GM19240 (cell line): ENCODE results near the gene ZBTB40.

Experiments used
- DNase-seq: peaks from one replicate; pipeline ENCODE4 v3.0.0; 2011; ENCODE audit warnings: low spot score; ENCODE audit not compliant: insufficient read length

The ZBTB40 gene

GRCh38 chr1:22465671-22466070, 14.0 kb downstream of the ZBTB40 start:
- DNase-seq, result no peak

- DNase-seq, result no peak
Observed at GRCh38 chr1:22470227-22470626, 18.6 kb downstream of the ZBTB40 start.

GRCh38 chr1:22471078-22471477, 19.4 kb downstream of the ZBTB40 start:
- DNase-seq, result no peak

GRCh38 chr1:22471610-22472009, 20.0 kb downstream of the ZBTB40 start:
- no peak for DNase-seq

GRCh38 chr1:22472596-22472995, 20.9 kb downstream of the ZBTB40 start:
- DNase-seq, result no peak

- DNase-seq, result no peak
Observed at GRCh38 chr1:22473952-22474351, 22.3 kb downstream of the ZBTB40 start.

- no peak for DNase-seq
Observed at GRCh38 chr1:22476566-22476965, 24.9 kb downstream of the ZBTB40 start.

GRCh38 chr1:22483121-22483520, 31.5 kb downstream of the ZBTB40 start:
- DNase-seq, result no peak

- DNase-seq, result no peak
Observed at GRCh38 chr1:22484706-22485345, 33.2 kb downstream of the ZBTB40 start.

GRCh38 chr1:22485431-22485830, 33.8 kb downstream of the ZBTB40 start:
- DNase-seq, result no peak

GRCh38 chr1:22487781-22488180, 36.1 kb downstream of the ZBTB40 start:
- DNase-seq, result no peak

- no peak for DNase-seq
Observed at GRCh38 chr1:22488319-22488718, 36.7 kb downstream of the ZBTB40 start.

GRCh38 chr1:22489278-22489677, 37.6 kb downstream of the ZBTB40 start:
- no peak for DNase-seq

GRCh38 chr1:22489823-22490222, 38.2 kb downstream of the ZBTB40 start:
- DNase-seq, result no peak

GRCh38 chr1:22490309-22490708, 38.7 kb downstream of the ZBTB40 start:
- no peak for DNase-seq

GRCh38 chr1:22491995-22492715, 40.5 kb downstream of the ZBTB40 start:
- DNase-seq, result no peak

GRCh38 chr1:22494144-22494543, 42.5 kb downstream of the ZBTB40 start:
- no peak for DNase-seq

GRCh38 chr1:22494943-22495579, 43.4 kb downstream of the ZBTB40 start:
- DNase-seq, result no peak

GRCh38 chr1:22496536-22497160, 45.0 kb downstream of the ZBTB40 start:
- no peak for DNase-seq

GRCh38 chr1:22498463-22498862, 46.8 kb downstream of the ZBTB40 start:
- no peak for DNase-seq

- DNase-seq, result no peak
Observed at GRCh38 chr1:22500058-22500457, 48.4 kb downstream of the ZBTB40 start.

GRCh38 chr1:22500471-22500870, 48.8 kb downstream of the ZBTB40 start:
- DNase-seq, result no peak
